HL-60/S4 (cell line): ENCODE data around the gene WDR72.

ENCODE experiments used
- in situ Hi-C: fragments of 300-500 bp; cut with MboI; formaldehyde crosslinking; loops from 2 replicates; pipeline ENCODE4 v1.14.3; 2022; ENCODE audit warnings: low sequenced_read_pairs

WDR72 gene

DNA sequence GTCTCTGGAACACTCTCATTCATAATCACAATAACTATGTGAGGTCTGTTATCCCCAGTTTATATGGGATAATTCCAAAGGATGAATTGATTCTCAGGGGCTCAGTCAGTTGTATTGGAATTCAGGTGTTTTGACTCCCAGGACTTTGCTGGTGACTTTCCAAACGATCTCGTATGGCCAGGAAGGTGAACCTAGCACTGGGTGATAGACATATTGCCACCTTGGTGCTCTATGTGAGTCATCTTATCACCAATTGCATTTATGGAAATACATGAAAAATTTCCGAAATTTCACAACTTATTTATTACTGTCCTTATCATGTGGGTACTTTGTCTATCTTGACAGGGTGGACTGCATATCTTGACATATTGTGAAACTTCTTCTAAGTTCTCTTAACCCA, 287.3 kb downstream of the WDR72 start:
- in situ Hi-C loops, result no loop called here

DNA sequence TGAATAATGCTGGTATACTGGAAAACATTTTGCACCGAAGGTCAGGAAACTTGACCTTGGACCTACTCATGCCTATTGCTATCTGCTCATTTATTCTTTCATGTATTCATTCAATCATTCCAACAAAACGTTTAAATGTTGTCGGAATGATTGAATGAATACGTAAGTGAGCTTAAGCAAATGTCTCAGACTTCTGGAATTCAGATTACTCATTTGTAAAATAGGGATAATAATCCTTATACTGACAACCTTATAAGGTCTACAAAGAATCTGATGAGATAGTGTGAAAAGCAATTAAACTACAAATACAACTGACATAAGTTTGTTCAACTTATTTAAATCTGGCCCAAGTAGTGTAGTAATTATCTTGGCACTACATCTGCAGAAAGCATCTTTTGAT, 288.7 kb downstream of the WDR72 start:
- in situ Hi-C loops, result no loop called here

DNA sequence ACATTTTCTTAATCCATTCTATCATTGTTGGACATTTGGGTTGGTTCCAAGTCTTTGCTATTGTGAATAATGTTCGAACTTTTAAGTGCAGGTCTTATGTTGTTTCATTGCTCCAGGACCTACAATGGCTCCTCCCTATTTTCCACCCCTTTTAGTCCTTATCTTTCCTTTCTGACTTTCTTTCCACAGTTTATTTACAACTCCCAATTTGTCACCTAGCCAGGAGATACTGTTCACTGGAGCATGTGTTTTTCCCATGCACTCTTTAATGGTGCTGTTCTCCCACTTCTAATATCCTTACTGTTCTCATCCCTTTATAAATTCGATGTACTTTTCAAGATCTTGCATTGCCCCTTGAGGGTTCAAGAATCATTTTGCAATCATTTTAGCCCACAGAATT, 290.0 kb downstream of the WDR72 start:
- in situ Hi-C loops, result no loop called here
